Right renal pelvis (tissue), 4 donors: ENCODE measurements around the gene CYP4F3. TPM values are rescaled to one million over a fixed set of nuclear protein-coding genes. Genes with fewer than 3 reads are reported as not detected.
"Not testable (repeated sequence)": the region's sequence is repeated elsewhere in the genome, so short reads cannot be mapped to it uniquely, and the experiment has no call there.

Experiments
- DNase-seq, 4 donors: peaks; one replicate each; pipeline ENCODE4 v3.0.0-alpha.2; 2013; ENCODE audit warnings: low read depth in 4 of 4, low spot score in 3 of 4, missing footprints in 1 of 4
- polyA plus RNA-seq, 4 donors: library from polyadenylated mRNA; unstranded; fragments of 120-200 nt; gene quantifications; one replicate each; pipeline ENCODE4 v1.2.1, GENCODE V29; 2013; ENCODE audit not compliant: insufficient read length in 4 of 4

The CYP4F3 gene
- polyA plus RNA-seq, 4 donors: 0.19 to 0.81 (median 0.33) TPM

DNA sequence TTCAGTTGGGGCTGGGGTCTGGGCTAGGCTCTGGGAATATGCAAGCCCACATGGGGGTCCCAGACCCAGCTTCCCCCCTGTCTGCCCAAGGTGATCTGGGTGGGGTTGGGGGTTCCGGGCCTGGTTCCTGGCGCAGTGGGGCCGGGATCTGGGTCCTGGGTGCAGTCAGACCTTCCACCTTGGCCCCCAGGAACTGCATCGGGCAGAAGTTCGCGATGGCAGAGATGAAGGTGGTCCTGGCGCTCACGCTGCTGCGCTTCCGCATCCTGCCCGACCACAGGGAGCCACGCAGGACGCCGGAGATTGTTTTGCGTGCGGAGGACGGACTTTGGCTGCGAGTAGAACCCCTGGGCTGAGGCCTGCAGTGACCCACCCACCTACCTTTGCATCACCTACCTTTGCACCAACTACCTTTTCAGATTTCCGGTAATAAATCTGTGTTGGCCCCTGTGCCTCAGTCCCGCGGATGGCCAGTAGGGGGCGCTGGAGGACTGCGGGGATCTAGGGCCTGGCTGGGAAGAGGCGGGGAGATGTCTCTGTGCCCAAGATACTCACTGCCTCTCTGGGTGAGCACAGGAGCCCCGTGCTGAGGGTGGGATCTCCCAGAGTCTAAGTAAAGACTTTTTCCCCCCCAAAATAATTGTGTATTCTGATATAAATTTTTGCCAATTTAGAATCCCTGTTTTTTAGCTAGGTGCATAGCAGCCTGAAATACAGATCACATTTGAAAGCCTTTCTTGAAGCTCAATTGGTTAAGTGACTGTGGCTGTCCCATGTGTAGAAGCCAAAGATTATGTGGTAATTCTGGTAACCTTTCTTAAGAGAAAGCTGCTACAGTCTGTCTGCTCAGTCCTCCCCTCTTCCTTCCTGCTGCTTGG, 11.5 kb upstream of the CYP4F3 start:
- peak; percentile 17 to 29 (median 26) for DNase-seq

- DNase-seq: no peak
Measured at GRCh38 chr19:15631817-15632216, 8.9 kb upstream of the CYP4F3 start.

DNA sequence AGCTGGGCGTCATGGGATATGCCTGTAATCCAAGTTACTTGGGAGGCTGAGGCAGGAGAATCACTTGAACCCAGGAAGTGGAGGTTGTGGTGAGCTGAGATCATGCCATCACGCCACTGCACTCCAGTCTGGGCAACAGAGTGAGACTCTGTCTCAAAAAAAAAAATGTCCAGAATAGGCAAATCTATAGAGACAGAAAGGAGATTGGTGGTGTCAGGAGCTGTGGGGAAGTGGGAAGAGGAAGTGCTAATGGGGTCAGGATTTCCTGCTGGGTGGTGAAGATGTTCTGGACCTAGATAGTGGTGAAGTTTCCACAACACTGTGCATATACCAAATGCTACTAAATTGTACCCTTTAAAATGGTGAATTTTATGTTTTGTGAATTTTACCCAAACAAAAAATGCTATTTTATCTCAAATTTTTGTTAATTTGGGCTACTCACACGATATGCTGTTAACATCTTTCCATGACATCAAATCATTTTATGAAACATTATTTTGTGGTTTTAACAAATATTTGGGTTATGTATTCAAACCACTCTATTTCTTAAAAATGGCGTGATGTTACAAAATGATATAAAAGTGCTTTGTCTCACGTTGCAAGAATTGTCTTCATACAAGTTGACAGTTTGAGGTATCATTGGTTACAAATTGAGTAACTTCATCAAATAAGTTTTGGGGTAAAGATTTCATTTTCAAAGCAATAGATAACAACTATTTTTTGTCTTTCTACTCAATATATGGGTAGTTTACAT, 7.4 kb upstream of the CYP4F3 start:
- no peak for DNase-seq

- DNase-seq: no peak
Measured at GRCh38 chr19:15634105-15634504, 6.6 kb upstream of the CYP4F3 start.

DNA sequence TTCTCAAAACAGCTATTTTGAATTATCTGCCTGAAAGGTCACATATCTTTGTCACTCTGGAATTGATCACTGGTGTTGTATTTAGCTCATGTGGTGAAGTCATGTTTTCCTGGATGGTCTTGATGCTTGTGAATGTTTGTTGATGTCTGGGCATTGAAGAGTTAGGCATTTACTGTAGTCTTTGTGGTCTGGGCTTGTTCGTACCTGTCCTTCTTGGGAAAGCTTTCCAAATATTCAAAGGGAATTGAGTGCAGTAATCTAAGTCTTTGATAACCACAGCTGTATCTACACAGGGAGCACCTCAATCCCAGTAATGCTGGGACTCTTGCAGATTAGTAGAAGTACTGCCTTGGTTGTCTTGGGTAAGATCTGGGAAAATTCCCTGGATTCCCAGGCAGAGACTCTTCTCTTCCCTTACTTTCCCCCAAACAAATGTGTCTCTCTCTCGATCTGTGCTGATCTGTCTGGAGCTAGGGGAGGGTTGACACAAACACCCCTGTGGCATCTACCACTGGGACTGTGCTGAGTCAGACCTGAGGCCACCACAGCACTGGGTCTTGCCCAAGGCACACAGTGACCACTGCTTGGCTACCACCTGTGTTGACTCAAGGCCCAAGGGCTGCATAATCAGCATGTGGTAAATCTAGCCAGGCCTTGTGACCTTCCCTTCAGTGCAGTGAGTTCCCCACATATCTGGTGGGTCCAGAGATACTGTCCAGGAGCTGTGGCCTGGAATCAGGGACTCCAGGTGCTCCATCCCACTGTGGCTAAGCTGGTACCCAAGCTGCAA, 5.5 kb upstream of the CYP4F3 start:
- DNase-seq: no peak

DNA sequence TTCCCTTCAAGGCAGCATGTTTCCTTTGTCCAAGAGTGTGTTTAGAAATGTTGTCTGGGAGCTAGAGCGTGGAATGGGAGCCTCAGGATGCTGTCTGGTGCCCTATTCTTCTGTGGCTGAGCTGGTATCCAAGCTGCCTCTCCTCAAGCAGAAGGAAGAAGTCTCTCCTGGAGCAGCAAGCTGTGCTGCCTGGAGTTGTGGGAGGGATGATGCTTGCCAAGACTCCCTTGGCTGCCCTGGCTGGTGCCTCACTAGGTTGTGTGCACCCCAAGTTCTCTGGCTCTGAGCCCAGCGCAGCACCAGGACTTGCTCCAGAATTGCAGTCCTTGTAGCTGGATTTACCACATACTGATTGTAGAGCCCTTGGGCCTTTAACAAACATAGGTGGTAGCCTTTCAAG, 4.7 kb upstream of the CYP4F3 start:
- DNase-seq: no peak

GRCh38 chr19:15639596-15639995, 1.1 kb upstream of the CYP4F3 start:
- no peak for DNase-seq

GRCh38 chr19:15640904-15641597, 354 bp downstream of the CYP4F3 start:
- DNase-seq: no peak

DNA sequence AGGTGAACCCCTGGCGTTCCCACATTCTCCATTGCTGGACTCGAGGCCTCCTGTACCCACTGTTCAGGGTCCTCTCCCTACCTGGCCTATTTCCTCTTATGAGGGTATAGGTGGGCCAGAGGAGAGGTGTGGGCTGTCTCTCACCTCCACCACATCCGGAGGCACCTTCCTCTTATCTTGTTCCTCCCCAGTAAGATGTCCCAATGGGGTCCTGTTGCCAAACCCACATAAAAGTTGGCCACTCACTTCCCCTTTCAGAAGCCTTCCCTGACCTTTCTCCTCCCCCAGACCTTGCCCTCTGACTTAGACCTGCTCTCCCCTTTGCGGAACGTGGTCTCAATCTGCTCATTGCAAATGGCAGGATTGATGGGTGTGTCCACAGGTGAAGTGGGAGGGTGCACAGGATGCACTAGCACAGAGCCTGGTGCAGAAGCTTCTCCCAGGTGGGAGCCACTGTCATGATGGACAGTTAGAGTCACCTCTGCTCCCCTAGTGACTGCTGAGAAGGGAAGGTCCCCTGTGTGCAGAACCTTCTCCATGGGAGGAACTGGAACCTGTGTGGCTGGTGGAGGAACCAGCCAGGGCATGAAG, 1.3 kb downstream of the CYP4F3 start:
- DNase-seq: no peak

- DNase-seq: no peak
Measured at GRCh38 chr19:15642807-15643206, 2.1 kb downstream of the CYP4F3 start.

GRCh38 chr19:15643387-15643786, 2.7 kb downstream of the CYP4F3 start:
- DNase-seq: no peak

DNA sequence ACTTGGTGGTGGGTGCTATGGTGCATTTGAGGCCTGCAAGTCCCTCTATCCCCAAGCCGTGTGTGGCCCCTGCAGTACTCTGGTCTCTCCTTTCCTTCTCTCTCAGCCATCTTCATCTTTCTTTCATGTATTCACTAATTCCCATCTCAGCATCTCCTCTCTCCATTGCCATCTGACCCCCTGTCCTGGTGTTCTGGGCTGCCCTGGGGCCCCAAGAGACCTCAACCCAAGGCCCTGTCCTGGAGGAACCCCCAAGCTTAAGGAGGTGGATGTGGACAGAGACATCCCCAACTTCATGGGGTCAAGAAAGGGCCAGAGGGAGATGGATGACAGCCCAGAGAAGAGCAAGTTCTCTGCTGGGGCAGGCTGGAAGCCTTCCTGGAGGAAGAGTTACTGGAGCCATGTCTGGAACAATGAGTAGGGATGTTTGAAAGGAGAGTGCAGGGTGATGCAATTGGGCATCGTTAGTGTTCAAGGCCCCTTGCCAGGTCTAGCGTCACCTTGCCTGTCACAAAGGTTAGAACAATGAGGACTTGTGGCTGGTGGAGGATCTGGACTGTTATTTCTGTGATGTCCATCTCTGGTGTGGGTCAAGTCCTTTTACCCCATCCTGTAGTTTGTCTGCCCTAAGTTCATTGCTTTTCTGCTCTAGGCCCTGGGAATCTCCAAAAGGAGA, 3.5 kb downstream of the CYP4F3 start:
- no peak for DNase-seq

- no peak for DNase-seq
Measured at GRCh38 chr19:15644816-15645215, 4.1 kb downstream of the CYP4F3 start.

DNA sequence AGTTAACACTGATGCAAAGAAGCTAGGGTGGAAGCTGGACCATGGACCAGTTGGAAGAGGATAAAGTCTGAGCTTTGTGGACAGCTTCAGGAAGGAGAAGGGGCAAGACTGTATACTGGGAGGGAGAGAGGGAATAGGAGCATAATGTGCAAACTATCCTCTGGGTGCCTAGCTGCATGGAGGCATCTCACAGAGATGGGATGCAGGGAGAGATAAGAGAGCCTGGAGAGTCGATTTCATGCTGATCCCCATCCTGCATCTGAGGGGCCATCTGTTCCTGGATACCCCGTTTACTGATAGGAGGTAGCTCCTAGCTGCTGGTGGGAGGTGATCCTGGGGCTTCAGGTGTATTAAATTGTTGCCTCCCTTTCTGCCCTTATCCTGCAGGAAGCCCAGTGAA, 8.8 kb downstream of the CYP4F3 start:
- no peak for DNase-seq

- not testable (repeated sequence) for DNase-seq
Measured at GRCh38 chr19:15650123-15650522, 9.4 kb downstream of the CYP4F3 start.

GRCh38 chr19:15651791-15652190, 11.1 kb downstream of the CYP4F3 start:
- DNase-seq: no peak

GRCh38 chr19:15652559-15653278, 12.0 kb downstream of the CYP4F3 start:
- DNase-seq: no peak

- DNase-seq: no peak
Measured at GRCh38 chr19:15656467-15656866, 15.8 kb downstream of the CYP4F3 start.

DNA sequence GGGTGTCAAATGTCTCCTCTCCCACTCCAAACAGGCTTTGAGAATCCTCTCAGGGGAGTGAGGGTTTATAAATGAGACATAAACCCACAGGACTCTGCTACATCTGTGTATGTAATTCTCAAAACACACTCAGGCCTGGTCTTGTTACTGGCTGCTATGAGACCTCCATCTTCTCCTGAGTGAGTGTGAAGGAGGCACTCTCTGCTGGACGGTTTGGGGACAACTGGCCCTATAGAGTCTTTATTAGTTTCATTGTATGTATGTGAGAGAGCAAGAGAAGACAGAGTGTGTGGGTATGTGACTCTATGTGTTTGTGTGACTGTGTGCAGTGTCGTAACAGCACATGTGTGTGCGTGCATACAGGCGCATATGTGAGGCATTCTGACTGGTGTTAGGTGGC, 22.6 kb downstream of the CYP4F3 start:
- DNase-seq: no peak
